ENCODE data around the gene RIMBP2. TPM values are rescaled to one million over a fixed set of nuclear protein-coding genes. Genes with fewer than 3 reads are reported as not detected.

Gene RIMBP2
- total and polyA plus RNA-seq, 9 of the 15 experiments (the other 6 are each of a cell fraction or from before 2014, with no cell fraction given) = not detected

DNA sequence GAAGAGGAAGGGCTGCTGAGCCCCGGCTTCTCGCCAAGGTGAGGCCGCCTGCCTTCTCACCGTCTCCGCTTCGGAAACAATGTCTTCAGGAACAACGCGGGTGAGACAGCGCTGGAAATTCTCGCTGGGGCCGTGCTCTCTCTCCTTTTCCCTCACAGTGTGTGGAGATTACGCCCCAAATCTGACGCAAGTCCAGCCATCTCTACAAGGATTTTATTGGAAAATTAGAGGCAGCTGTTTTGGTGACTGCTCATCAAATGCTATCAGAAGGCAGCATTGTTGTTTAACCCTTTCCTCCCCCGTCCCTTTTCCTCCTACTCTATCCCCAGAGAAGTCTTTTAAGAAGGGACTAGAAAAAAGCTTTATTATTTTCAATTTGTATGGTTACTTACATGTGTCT, 324.9 kb downstream of the RIMBP2 start:
- in situ Hi-C loops (cut with MboI) = no loop called here
- POLR2A ChIA-PET = no interaction called here
- no peak for FAIRE-seq
- CTCF ChIA-PET (ENCODE audit: low intra/inter-chr PET ratio) = no interaction called here
- intact Hi-C loops (cut with micrococcal nuclease) = no loop called here
- no peak for DNase-seq (ENCODE audit: extremely low read depth in 1 of 4, low spot score in 3 of 4)
- Histone ChIP-seq H4K20me1 (replicated peaks; ENCODE audit: control insufficient read depth, insufficient read depth, low read length) (no peaks in the 10 kb centered on the region), H3K9me1 (ENCODE audit: control insufficient read depth, insufficient read depth, low read length) (no peaks in the 10 kb centered on the region), H3K4me2 (ENCODE audit: insufficient read depth, low read length) (no peak overlapping the region), H3K27ac (ENCODE audit: extremely low read depth, low read depth, low read length) (no peak overlapping the region), H3K9me3 (replicated peaks; ENCODE audit: control insufficient read depth, insufficient read depth, low read depth, low read length) (no peaks in the 10 kb centered on the region), H3K36me3 (ENCODE audit: control insufficient read depth, insufficient read depth, low read length) (no peaks in the 10 kb centered on the region), H3K4me1 (replicated peaks in 1 of 2; ENCODE audit: control insufficient read depth in 2 of 2, insufficient read depth in 2 of 2, low read length in 2 of 2) (no peaks in the 10 kb centered on the region), H2AFZ (ENCODE audit: low read depth, low read length) (no peak overlapping the region), H3K27me3 (ENCODE audit: control insufficient read depth in 2 of 2, insufficient read depth in 2 of 2, low read length in 2 of 2) (peaks cover 0 to 10% of the 10 kb centered on the region in 2 experiments; a peak in 2 of 5 replicates), H3K79me2 (ENCODE audit: control insufficient read depth, insufficient read depth, low read length) (no peaks in the 10 kb centered on the region), H3K9ac (ENCODE audit: insufficient read depth in 1 of 2, low read depth in 2 of 2, low read length in 2 of 2) (no peak overlapping the region), H3K4me3 (no peak overlapping the region)
- no TSS peak for BruUV-seq (replicated peaks)
- WGBS (ENCODE audit: insufficient coverage, low coverage, missing lambda C conversion rate) = under 1% methylated on average over 9 of the region's 14 CpGs
- no peak for ATAC-seq
- TF ChIP-seq FOXJ3 (CRISPR knock-in tag; IDR thresholded peaks at IDR 0.05) = no peak
- TF ChIP-seq, protein P1, sequence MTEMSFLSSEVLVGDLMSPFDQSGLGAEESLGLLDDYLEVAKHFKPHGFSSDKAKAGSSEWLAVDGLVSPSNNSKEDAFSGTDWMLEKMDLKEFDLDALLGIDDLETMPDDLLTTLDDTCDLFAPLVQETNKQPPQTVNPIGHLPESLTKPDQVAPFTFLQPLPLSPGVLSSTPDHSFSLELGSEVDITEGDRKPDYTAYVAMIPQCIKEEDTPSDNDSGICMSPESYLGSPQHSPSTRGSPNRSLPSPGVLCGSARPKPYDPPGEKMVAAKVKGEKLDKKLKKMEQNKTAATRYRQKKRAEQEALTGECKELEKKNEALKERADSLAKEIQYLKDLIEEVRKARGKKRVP (CRISPR knock-in tag; IDR thresholded peaks at IDR 0.05) = no peak
- TF ChIP-seq, protein P2, sequence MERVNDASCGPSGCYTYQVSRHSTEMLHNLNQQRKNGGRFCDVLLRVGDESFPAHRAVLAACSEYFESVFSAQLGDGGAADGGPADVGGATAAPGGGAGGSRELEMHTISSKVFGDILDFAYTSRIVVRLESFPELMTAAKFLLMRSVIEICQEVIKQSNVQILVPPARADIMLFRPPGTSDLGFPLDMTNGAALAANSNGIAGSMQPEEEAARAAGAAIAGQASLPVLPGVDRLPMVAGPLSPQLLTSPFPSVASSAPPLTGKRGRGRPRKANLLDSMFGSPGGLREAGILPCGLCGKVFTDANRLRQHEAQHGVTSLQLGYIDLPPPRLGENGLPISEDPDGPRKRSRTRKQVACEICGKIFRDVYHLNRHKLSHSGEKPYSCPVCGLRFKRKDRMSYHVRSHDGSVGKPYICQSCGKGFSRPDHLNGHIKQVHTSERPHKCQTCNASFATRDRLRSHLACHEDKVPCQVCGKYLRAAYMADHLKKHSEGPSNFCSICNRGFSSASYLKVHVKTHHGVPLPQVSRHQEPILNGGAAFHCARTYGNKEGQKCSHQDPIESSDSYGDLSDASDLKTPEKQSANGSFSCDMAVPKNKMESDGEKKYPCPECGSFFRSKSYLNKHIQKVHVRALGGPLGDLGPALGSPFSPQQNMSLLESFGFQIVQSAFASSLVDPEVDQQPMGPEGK (CRISPR knock-in tag; IDR thresholded peaks at IDR 0.05; ENCODE audit: borderline replicate concordance) = no peak
- no peak for TF ChIP-seq CTBP1 (IDR thresholded peaks at IDR 0.05; ENCODE audit: borderline replicate concordance)
- no peak for TF ChIP-seq BCOR (IDR thresholded peaks at IDR 0.05)
- no peak for TF ChIP-seq HMGN3 (IDR thresholded peaks at IDR 0.05; ENCODE audit: borderline replicate concordance, extremely low read depth, insufficient read length, low read depth, low read length)
- TF ChIP-seq TARDBP (IDR thresholded peaks at IDR 0.05) = no peak
- TF ChIP-seq, protein P3, sequence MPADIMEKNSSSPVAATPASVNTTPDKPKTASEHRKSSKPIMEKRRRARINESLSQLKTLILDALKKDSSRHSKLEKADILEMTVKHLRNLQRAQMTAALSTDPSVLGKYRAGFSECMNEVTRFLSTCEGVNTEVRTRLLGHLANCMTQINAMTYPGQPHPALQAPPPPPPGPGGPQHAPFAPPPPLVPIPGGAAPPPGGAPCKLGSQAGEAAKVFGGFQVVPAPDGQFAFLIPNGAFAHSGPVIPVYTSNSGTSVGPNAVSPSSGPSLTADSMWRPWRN (IDR thresholded peaks at IDR 0.05; ENCODE audit: low read depth) = no peak
- no peak for TF ChIP-seq HDAC6 (IDR thresholded peaks at IDR 0.05; ENCODE audit: low read depth, low read length)
- TF ChIP-seq CAMTA2 (CRISPR knock-in tag; conservative IDR thresholded peaks at IDR 0.05) = no peak
- no peak for TF ChIP-seq ILK (tag; IDR thresholded peaks at IDR 0.05; ENCODE audit: borderline replicate concordance, low read depth)
- TF ChIP-seq, protein P4, sequence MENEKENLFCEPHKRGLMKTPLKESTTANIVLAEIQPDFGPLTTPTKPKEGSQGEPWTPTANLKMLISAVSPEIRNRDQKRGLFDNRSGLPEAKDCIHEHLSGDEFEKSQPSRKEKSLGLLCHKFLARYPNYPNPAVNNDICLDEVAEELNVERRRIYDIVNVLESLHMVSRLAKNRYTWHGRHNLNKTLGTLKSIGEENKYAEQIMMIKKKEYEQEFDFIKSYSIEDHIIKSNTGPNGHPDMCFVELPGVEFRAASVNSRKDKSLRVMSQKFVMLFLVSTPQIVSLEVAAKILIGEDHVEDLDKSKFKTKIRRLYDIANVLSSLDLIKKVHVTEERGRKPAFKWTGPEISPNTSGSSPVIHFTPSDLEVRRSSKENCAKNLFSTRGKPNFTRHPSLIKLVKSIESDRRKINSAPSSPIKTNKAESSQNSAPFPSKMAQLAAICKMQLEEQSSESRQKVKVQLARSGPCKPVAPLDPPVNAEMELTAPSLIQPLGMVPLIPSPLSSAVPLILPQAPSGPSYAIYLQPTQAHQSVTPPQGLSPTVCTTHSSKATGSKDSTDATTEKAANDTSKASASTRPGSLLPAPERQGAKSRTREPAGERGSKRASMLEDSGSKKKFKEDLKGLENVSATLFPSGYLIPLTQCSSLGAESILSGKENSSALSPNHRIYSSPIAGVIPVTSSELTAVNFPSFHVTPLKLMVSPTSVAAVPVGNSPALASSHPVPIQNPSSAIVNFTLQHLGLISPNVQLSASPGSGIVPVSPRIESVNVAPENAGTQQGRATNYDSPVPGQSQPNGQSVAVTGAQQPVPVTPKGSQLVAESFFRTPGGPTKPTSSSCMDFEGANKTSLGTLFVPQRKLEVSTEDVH (IDR thresholded peaks at IDR 0.05; ENCODE audit: low read depth, partially characterized antibody) = no peak
- no peak for TF ChIP-seq FOS (IDR thresholded peaks at IDR 0.05; ENCODE audit: extremely low read depth, insufficient read length)
- no peak for TF ChIP-seq CSDE1 (IDR thresholded peaks at IDR 0.05)
- TF ChIP-seq, protein P5, sequence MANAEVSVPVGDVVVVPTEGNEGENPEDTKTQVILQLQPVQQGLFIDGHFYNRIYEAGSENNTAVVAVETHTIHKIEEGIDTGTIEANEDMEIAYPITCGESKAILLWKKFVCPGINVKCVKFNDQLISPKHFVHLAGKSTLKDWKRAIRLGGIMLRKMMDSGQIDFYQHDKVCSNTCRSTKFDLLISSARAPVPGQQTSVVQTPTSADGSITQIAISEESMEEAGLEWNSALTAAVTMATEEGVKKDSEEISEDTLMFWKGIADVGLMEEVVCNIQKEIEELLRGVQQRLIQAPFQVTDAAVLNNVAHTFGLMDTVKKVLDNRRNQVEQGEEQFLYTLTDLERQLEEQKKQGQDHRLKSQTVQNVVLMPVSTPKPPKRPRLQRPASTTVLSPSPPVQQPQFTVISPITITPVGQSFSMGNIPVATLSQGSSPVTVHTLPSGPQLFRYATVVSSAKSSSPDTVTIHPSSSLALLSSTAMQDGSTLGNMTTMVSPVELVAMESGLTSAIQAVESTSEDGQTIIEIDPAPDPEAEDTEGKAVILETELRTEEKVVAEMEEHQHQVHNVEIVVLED (CRISPR knock-in tag; IDR thresholded peaks at IDR 0.05) = no peak
- TF ChIP-seq CHD4 (IDR thresholded peaks at IDR 0.05; ENCODE audit: insufficient read depth, insufficient replicate concordance, low read depth, low read length, poor library complexity, severe bottlenecking) = no peak

Data from K562 (cell line).